IPS-18c (cell line): ENCODE measurements around the gene BCLAF1.
"Not testable (repeated sequence)": the region's sequence is repeated elsewhere in the genome, so short reads cannot be mapped to it uniquely, and the experiment has no call there.

Experiments
- H3K4me3 ChIP-seq: 2 replicates; pipeline ENCODE4 v1.7.0; 2013; ENCODE audit warnings: low read depth, mild to moderate bottlenecking, low read length, moderate library complexity; ENCODE audit not compliant: insufficient read depth
- H3K9me3 ChIP-seq: one replicate; pipeline ENCODE4 v1.6.1; 2013; ENCODE audit warnings: mild to moderate bottlenecking, low read length, moderate library complexity; ENCODE audit not compliant: control insufficient read depth, insufficient read depth

The BCLAF1 gene

GRCh38 chr6:136226027-136226673 lies 63.5 kb downstream of the BCLAF1 start:
- Histone ChIP-seq H3K4me3 (no peak overlapping the region), H3K9me3 (no peaks in the 10 kb centered on the region)

- Histone ChIP-seq H3K9me3 (no peaks in the 10 kb centered on the region), H3K4me3 (no peak overlapping the region)
These were observed 64.2 kb downstream of the BCLAF1 start for GRCh38 chr6:136225496-136225895.

GRCh38 chr6:136224974-136225373 lies 64.7 kb downstream of the BCLAF1 start:
- not testable (repeated sequence) for H3K4me3 ChIP-seq, H3K9me3 ChIP-seq

- H3K9me3 ChIP-seq = no peaks in the 10 kb centered on the region
- H3K4me3 ChIP-seq = no peak overlapping the region
These were observed 72.9 kb downstream of the BCLAF1 start for GRCh38 chr6:136216503-136217401.

GRCh38 chr6:136213853-136214252 lies 75.8 kb downstream of the BCLAF1 start:
- Histone ChIP-seq H3K9me3 (no peaks in the 10 kb centered on the region), H3K4me3 (no peak overlapping the region)

- no peaks in the 10 kb centered on the region for H3K9me3 ChIP-seq
- no peak overlapping the region for H3K4me3 ChIP-seq
These were observed 76.6 kb downstream of the BCLAF1 start for GRCh38 chr6:136213012-136213539.

- no peak overlapping the region for H3K4me3 ChIP-seq
- H3K9me3 ChIP-seq = no peaks in the 10 kb centered on the region
These were observed 77.0 kb downstream of the BCLAF1 start for GRCh38 chr6:136212608-136213007.

GRCh38 chr6:136210398-136211165 lies 79.1 kb downstream of the BCLAF1 start:
- no peaks in the 10 kb centered on the region for H3K9me3 ChIP-seq
- H3K4me3 ChIP-seq = no peak overlapping the region

- no peaks in the 10 kb centered on the region for H3K9me3 ChIP-seq
- no peak overlapping the region for H3K4me3 ChIP-seq
These were observed 80.2 kb downstream of the BCLAF1 start for GRCh38 chr6:136209496-136209895.

- no peaks in the 10 kb centered on the region for H3K9me3 ChIP-seq
- H3K4me3 ChIP-seq = no peak overlapping the region
These were observed 80.9 kb downstream of the BCLAF1 start for GRCh38 chr6:136208783-136209182.
